GM15510 (cell line): ENCODE data around the gene GNPAT.

ENCODE experiments used
- POLR2A ChIP-seq: IDR thresholded peaks from 3 replicates; pipeline ENCODE4 v1.6.1; 2011; ENCODE audit warnings: borderline replicate concordance; ENCODE audit not compliant: insufficient read length; ENCODE audit errors: extremely low read depth

The GNPAT gene

DNA sequence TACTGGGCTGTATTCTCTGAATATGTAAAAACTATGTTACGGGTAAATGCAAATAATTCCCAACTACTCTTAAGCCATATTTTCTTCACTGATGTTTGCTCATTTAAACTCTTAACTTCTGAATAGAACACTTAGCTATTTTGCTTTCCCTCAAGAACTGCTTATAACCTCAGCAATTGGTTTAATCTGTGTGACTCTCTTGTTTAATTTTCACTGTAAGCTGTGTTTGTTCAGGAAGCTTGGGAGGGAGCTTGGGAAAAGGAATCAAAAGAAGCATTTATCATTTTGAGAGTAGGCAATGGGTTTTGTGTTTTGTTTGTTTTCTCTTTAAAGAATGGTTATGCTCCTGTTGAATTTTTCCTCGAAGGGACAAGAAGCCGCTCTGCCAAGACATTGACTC, 24.4 kb downstream of the GNPAT start:
- no peak for TF ChIP-seq POLR2A

- no peak for TF ChIP-seq POLR2A
Observed at GRCh38 chr1:231266811-231267322, 25.9 kb downstream of the GNPAT start.

DNA sequence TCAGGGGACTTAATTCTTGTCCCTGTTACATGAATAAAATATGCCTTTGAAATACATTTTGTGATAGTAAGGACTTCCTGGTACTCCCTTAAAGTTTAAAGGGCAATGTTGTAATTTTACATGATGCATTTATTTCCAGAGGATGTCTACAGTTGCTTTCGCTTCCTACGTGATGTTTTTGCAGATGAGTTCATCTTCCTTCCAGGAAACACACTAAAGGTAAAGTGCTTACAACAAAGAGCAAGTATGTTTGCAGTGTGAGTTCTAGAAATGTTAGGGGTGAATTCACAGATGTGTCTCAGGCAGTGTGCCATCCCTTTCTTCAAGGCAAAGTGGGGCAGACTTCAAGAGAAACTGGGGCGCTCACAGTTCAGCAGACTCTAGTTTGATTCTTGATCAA, 31.2 kb downstream of the GNPAT start:
- TF ChIP-seq POLR2A: no peak

- no peak for TF ChIP-seq POLR2A
Observed at GRCh38 chr1:231272880-231273279, 31.9 kb downstream of the GNPAT start.

DNA sequence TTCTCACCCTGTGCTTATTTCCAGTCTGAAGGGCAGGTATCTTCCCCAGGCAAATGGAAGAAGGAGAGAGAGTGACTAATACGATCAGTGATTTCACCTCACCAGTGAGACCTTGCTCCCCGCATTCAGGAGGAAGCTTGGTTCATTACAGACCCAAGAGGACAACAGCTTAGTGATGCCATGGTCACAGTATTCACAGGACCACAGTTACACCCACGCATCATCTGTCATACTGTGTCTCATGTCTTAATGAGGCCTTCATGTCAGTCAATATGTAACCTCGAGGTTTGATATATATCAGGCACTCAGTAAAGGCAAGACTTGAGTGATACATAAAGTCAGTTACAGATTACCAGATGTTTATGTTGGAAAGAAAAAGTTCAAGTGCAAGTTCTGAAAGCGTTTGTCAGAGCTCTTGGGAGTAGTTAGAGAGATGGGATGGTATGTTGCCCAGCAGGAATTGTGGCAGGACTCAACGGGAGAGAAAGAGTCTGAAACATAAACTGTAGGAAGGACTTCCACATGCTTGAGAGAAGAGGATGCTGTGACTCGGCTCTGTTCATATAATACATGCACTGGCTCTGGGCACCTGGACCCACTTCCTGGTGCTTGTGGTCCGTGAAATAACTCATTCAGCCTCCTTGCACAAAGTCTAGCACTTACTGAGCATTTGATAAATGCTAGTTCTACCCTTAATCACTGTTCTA, 33.3 kb downstream of the GNPAT start:
- TF ChIP-seq POLR2A: no peak

DNA sequence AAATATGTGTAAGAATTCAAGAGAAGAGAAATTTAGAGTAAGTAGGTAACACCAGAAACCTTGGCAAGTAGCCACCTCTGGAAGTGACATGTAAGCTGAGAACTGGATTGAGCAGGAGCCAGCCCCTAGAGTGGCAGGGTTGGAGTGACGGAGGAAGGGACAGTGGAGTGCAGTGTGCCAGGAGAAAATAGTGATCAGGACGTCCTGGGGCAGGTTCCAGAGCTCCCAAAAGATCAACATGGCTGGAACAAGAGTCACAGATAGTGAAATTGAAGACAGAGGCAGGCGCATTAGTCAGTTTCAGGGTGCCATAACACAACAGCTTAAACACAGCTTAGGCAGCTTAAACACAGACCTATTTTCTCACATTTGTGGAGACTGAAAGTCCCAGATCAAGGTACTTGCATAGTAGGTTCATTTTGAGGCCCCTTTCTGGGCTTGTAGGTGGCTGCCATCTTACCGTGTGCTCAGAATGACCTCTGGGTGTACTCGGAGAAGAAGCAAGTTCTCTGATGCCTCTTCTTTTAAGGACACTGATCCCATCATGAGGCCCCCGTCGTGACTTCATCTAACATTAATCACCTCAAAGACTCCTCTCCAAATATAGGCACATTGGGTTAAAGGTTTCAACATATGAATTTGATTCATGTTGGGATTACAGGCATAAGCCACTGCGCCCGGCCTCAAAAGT, 37.2 kb downstream of the GNPAT start:
- no peak for TF ChIP-seq POLR2A

DNA sequence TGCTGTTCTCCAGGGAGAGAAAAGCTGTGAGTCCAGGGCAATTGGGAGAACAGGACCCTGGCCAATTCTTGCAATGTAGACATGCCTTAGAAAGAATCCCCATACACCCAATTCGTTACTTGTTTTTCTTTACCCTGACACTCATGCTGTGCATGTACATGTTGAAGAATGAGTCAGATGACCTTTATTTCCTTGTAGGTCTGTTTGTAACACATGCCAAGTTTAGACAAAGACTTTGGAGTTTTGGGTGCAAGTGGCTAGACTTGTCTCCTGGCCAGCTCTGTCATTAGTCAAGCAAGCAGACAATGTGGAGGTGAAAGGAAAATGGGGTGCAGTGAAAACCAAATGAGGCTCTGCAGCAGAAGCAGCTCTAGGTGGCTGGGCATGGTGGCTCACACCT, 38.1 kb downstream of the GNPAT start:
- no peak for TF ChIP-seq POLR2A

GRCh38 chr1:231279683-231280082, 38.7 kb downstream of the GNPAT start:
- TF ChIP-seq POLR2A: no peak

DNA sequence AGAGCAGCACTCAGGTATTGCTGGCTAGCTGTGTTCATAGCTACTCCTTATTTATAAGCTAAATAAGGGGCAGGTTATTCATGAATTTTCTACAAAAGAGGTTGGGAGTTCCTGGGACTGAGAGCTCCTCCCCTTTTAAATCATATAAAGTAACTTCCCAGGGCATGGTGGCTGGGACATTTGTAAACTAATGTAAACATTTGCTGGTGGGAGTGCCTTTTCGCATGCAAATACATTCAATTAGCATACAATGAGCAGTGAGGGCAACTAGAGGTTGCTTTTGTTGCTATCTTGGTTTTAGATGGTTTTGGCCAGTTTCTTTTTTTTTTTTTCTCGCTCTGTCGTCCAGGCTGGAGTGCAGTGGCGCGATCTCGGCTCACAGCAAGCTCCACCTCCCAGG, 43.4 kb downstream of the GNPAT start:
- no peak for TF ChIP-seq POLR2A

- TF ChIP-seq POLR2A: no peak
Observed at GRCh38 chr1:231286603-231287002, 45.6 kb downstream of the GNPAT start.

GRCh38 chr1:231295938-231296337, 54.9 kb downstream of the GNPAT start:
- no peak for TF ChIP-seq POLR2A

DNA sequence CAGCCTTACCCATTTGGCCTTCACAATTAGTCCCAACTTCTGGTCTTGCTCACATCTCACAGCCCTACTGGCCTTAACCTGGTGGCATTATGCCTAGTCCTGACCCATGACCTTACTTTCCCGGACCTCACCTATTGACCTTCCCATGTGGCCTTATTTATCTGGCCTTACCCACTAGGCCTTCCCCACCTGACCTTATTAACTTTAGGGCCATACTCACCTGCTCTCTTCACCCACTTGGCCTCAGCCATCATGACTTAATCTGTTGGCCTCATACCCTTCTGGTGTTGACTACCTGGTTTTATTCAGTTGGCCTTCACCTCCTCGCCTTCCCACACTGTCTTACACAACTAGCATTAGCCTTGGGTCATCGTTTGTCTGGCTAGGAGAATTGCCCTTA, 61.0 kb downstream of the GNPAT start:
- no peak for TF ChIP-seq POLR2A

GRCh38 chr1:231310391-231310934, 69.5 kb downstream of the GNPAT start:
- no peak for TF ChIP-seq POLR2A

DNA sequence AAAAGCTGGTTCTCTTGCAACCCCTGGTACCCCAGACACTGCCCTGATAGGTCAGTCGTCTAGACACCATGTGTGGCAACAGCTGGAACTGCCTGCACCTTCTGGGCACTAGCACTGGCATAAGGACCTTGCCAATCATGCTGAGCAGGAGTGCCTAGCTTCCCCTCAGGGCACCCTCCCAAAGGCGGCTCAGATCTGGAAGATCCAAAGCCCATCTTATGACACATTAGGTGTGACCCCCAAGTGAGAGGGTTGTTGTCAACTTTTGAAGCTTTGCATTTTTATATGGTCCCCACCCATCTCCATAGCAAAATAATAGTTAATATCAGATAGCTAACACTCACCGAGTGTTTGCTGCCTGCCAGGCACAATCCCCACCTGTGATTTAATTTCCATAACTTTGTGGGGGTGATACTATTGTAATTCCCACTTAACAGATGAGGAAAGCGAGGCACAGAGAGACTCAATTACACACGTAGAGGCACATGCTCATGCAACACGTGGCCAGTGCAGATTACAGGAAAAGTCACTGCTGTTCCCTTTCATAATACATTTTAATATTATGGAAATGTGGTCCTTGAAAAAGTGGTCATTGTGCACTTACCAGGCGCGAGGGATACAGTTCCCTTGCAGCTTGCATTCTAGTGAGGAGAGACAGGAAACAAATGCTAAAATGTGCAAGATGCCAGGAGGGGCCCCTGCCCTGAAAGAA, 70.9 kb downstream of the GNPAT start:
- TF ChIP-seq POLR2A: no peak

DNA sequence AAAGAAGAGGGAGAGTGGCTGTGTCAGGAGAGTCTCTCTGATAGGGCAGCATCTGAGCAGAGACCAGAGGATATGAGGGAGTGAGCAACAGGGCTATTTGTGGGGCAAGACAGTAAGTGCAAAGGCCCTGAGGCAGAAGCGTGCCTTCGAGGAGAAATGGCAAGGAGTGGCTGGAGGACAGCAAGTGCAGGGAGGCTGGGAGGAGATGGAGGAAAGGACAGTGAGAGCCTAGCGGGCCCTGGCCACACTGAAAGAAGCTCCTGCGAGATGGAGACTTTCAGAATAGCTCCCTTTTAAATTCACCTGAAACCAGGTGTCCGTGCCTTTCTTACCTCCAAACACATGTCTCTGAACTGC, 71.4 kb downstream of the GNPAT start:
- no peak for TF ChIP-seq POLR2A
